ENCODE measurements around the gene VAMP3.

GRCh38 chr1:7751174-7751573, 19.9 kb upstream of the VAMP3 start:
- TF ChIP-seq REST (IDR thresholded peaks at IDR 0.05; ENCODE audit: insufficient read depth in 1 of 2, low read depth in 2 of 2, low read length in 2 of 2) (no peak), TAF1 (IDR thresholded peaks at IDR 0.05; ENCODE audit: borderline replicate concordance, insufficient read depth, low read length) (no peak), FOXP2 (optimal IDR thresholded peaks at IDR 0.05; ENCODE audit: borderline replicate concordance, extremely low read depth, extremely low read length, insufficient read depth) (no peak), SIN3A (IDR thresholded peaks at IDR 0.05; ENCODE audit: borderline replicate concordance, insufficient read depth, low read length) (no peak)
